Neural cell (in vitro differentiated cells): ENCODE measurements around the gene SLC6A11. TPM values are rescaled to one million over a fixed set of nuclear protein-coding genes. Genes with fewer than 3 reads are reported as not detected.

Experiments
- H2AFZ ChIP-seq: fragments of 200-600, 300-800 bp; sonication (generic), shearing (Covaris generic); 2 replicates; pipeline ENCODE4 v1.6.0; 2014; ENCODE audit warnings: low read depth, mild to moderate bottlenecking, antibody characterized with exemption, low read length, moderate library complexity
- H3F3A ChIP-seq: fragments of 200-600 bp; shearing (Covaris generic); 2 replicates; pipeline ENCODE4 v1.6.1; 2016; ENCODE audit warnings: mild to moderate bottlenecking, moderate library complexity, mixed read lengths, antibody characterized with exemption, low read length; ENCODE audit not compliant: insufficient read depth, poor library complexity, severe bottlenecking
- H3K27ac ChIP-seq: fragments of 200-600, 300-800 bp; sonication (generic), shearing (Covaris generic); 2 replicates; pipeline ENCODE4 v1.5.1; 2014; ENCODE audit warnings: mild to moderate bottlenecking, low read length, moderate library complexity
- H3K27me3 ChIP-seq: fragments of 300-800, 200-600 bp; sonication (generic), shearing (Covaris generic); 2 replicates; pipeline ENCODE4 v1.6.0; 2014; ENCODE audit warnings: mild to moderate bottlenecking, low read depth, low read length, moderate library complexity; ENCODE audit not compliant: insufficient read depth
- H3K36me3 ChIP-seq: fragments of 300-800, 200-600 bp; sonication (generic), shearing (Covaris generic); 2 replicates; pipeline ENCODE4 v1.5.1; 2014; ENCODE audit warnings: mild to moderate bottlenecking, antibody characterized with exemption, low read length, moderate library complexity; ENCODE audit not compliant: insufficient read depth
- H3K4me2 ChIP-seq: fragments of 300-800, 200-600 bp; sonication (generic), shearing (Covaris generic); 2 replicates; pipeline ENCODE4 v1.6.0; 2014; ENCODE audit warnings: mild to moderate bottlenecking, low read length
- H3K4me3 ChIP-seq: fragments of 300-800, 200-600 bp; sonication (generic), shearing (Covaris generic); 2 replicates; pipeline ENCODE4 v1.5.1; 2014; ENCODE audit warnings: mild to moderate bottlenecking, low read length, moderate library complexity
- H3K79me2 ChIP-seq: fragments of 200-600 bp; shearing (Covaris generic); replicated peaks from 2 replicates; pipeline ENCODE4 v1.6.0; 2014; ENCODE audit warnings: mild to moderate bottlenecking, low read length, moderate library complexity; ENCODE audit not compliant: insufficient read depth
- H3K9ac ChIP-seq: fragments of 300-800, 200-600 bp; sonication (generic), shearing (Covaris generic); 2 replicates; pipeline ENCODE4 v1.6.1; 2016; ENCODE audit warnings: mild to moderate bottlenecking, low read length, mixed read lengths
- H3K9me2 ChIP-seq: fragments of 200-600 bp; shearing (Covaris generic); 2 replicates; pipeline ENCODE4 v1.6.1; 2016; ENCODE audit warnings: mild to moderate bottlenecking, low read length, mixed read lengths; ENCODE audit not compliant: insufficient read depth
- H3K9me3 ChIP-seq: fragments of 200-600, 300-800 bp; sonication (generic), shearing (Covaris generic); 2 replicates; pipeline ENCODE4 v1.6.1; 2016; ENCODE audit warnings: mild to moderate bottlenecking, mixed run types, low read length, moderate library complexity, mixed read lengths
- H4K20me1 ChIP-seq: fragments of 200-600 bp; shearing (Covaris generic); 2 replicates; pipeline ENCODE4 v1.6.1; 2016; ENCODE audit warnings: mild to moderate bottlenecking, mixed run types; ENCODE audit not compliant: insufficient read depth
- EP300 ChIP-seq: fragments of 450-650 bp; conservative IDR thresholded peaks from 2 replicates; pipeline ENCODE4 v1.6.1; 2014; ENCODE audit warnings: antibody characterized with exemption, mild to moderate bottlenecking, moderate library complexity; ENCODE audit not compliant: poor library complexity, severe bottlenecking
- EZH2 ChIP-seq: fragments of 200-600, 300-800 bp; shearing (Covaris generic), sonication (generic); IDR thresholded peaks from 2 replicates; pipeline ENCODE4 v1.6.1; 2014; ENCODE audit warnings: antibody characterized with exemption, low read length, borderline replicate concordance, mild to moderate bottlenecking; ENCODE audit not compliant: insufficient read depth, poor library complexity, severe bottlenecking
- MXI1 ChIP-seq: fragments of 450-650 bp; conservative IDR thresholded peaks from 2 replicates; pipeline ENCODE4 v1.6.1; 2014; ENCODE audit warnings: antibody characterized with exemption, mild to moderate bottlenecking; ENCODE audit not compliant: poor library complexity, severe bottlenecking
- POLR2AphosphoS5 ChIP-seq: IDR thresholded peaks from 2 replicates; pipeline ENCODE4 v1.6.1; 2012
- RAD21 ChIP-seq: fragments of 450-650 bp; conservative IDR thresholded peaks from 2 replicates; pipeline ENCODE4 v1.6.1; 2014; ENCODE audit warnings: antibody characterized with exemption, mild to moderate bottlenecking, moderate library complexity
- SMC3 ChIP-seq: fragments of 450-650 bp; conservative IDR thresholded peaks from 2 replicates; pipeline ENCODE4 v1.6.1; 2014; ENCODE audit warnings: antibody characterized with exemption, mild to moderate bottlenecking, moderate library complexity; ENCODE audit not compliant: poor library complexity
- TAF1 ChIP-seq: IDR thresholded peaks from 2 replicates; pipeline ENCODE4 v1.6.1; 2012; ENCODE audit warnings: low read depth
- polyA plus RNA-seq: library from polyadenylated mRNA; depleted of rRNA; stranded (reverse); fragments of >200 nt; gene quantifications from 2 replicates; pipeline ENCODE4 v1.2.3, GENCODE V29; 2014
- TF ChIP-seq, protein P1 (sequence below): fragments of 450-650 bp; IDR thresholded peaks from 2 replicates; pipeline ENCODE4 v1.5.1; 2014; ENCODE audit warnings: antibody characterized with exemption, mild to moderate bottlenecking, moderate library complexity; ENCODE audit not compliant: poor library complexity, severe bottlenecking
- TF ChIP-seq, protein P2 (sequence below): IDR thresholded peaks from 2 replicates; pipeline ENCODE4 v1.6.1; 2012; ENCODE audit warnings: borderline replicate concordance

Gene SLC6A11
- polyA plus RNA-seq, 1 donor from 2014 or later: 4.2 TPM

DNA sequence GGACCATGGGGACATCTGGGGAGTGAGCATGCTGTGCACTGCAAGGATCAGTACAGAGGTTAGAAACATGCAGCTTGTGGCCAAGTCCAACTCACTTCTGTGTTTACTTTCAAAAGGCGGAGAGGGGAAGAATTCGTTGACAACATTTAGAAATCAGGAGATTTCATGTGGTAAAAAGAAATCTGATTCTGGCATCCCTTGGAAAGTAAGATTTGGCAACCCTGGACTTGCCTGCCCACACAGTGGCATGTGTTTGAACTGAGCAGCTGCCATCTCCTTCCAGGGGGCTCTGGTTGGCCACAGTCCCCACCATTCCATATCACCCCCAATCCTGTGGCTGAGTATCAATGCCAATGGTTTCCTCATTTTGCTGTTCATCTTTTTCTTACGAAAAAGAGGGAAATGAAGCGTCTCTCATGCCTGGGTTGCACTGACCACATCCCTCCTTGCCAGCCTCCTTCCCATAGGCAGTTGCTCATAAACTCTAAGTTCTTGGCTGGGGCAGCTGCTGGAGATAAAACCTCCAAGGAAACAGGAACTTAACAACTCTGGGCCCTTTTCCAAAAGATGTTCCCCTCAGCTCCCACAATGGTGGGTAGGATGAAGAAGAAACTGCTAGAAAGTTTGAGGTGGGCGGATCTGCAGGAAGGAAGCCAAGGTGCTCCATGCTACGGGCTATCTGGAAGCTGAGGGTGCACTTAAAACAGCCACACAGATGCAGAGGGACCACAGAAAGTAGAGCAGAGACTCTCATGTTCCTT lies 29.2 kb downstream of the SLC6A11 start:
- Histone ChIP-seq H3K4me3 (no peak overlapping the region), H3K79me2 (no peaks in the 10 kb centered on the region), H4K20me1 (no peaks in the 10 kb centered on the region), H3K36me3 (no peaks in the 10 kb centered on the region), H3K27ac (no peak overlapping the region), H3K9me3 (no peaks in the 10 kb centered on the region), H3F3A (no peaks in the 10 kb centered on the region), H2AFZ (no peak overlapping the region), H3K9ac (no peak overlapping the region), H3K9me2 (no peaks in the 10 kb centered on the region), H3K27me3 (no peaks in the 10 kb centered on the region), H3K4me2 (no peak overlapping the region)
- TF ChIP-seq EZH2: no peak
- TF ChIP-seq POLR2AphosphoS5: no peak
- no peak for TF ChIP-seq RAD21
- TF ChIP-seq, protein P1, sequence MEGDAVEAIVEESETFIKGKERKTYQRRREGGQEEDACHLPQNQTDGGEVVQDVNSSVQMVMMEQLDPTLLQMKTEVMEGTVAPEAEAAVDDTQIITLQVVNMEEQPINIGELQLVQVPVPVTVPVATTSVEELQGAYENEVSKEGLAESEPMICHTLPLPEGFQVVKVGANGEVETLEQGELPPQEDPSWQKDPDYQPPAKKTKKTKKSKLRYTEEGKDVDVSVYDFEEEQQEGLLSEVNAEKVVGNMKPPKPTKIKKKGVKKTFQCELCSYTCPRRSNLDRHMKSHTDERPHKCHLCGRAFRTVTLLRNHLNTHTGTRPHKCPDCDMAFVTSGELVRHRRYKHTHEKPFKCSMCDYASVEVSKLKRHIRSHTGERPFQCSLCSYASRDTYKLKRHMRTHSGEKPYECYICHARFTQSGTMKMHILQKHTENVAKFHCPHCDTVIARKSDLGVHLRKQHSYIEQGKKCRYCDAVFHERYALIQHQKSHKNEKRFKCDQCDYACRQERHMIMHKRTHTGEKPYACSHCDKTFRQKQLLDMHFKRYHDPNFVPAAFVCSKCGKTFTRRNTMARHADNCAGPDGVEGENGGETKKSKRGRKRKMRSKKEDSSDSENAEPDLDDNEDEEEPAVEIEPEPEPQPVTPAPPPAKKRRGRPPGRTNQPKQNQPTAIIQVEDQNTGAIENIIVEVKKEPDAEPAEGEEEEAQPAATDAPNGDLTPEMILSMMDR: no peak
- no peak for TF ChIP-seq MXI1
- TF ChIP-seq EP300: no peak
- no peak for TF ChIP-seq TAF1
- TF ChIP-seq SMC3: no peak
- TF ChIP-seq, protein P2, sequence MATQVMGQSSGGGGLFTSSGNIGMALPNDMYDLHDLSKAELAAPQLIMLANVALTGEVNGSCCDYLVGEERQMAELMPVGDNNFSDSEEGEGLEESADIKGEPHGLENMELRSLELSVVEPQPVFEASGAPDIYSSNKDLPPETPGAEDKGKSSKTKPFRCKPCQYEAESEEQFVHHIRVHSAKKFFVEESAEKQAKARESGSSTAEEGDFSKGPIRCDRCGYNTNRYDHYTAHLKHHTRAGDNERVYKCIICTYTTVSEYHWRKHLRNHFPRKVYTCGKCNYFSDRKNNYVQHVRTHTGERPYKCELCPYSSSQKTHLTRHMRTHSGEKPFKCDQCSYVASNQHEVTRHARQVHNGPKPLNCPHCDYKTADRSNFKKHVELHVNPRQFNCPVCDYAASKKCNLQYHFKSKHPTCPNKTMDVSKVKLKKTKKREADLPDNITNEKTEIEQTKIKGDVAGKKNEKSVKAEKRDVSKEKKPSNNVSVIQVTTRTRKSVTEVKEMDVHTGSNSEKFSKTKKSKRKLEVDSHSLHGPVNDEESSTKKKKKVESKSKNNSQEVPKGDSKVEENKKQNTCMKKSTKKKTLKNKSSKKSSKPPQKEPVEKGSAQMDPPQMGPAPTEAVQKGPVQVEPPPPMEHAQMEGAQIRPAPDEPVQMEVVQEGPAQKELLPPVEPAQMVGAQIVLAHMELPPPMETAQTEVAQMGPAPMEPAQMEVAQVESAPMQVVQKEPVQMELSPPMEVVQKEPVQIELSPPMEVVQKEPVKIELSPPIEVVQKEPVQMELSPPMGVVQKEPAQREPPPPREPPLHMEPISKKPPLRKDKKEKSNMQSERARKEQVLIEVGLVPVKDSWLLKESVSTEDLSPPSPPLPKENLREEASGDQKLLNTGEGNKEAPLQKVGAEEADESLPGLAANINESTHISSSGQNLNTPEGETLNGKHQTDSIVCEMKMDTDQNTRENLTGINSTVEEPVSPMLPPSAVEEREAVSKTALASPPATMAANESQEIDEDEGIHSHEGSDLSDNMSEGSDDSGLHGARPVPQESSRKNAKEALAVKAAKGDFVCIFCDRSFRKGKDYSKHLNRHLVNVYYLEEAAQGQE: no peak

DNA sequence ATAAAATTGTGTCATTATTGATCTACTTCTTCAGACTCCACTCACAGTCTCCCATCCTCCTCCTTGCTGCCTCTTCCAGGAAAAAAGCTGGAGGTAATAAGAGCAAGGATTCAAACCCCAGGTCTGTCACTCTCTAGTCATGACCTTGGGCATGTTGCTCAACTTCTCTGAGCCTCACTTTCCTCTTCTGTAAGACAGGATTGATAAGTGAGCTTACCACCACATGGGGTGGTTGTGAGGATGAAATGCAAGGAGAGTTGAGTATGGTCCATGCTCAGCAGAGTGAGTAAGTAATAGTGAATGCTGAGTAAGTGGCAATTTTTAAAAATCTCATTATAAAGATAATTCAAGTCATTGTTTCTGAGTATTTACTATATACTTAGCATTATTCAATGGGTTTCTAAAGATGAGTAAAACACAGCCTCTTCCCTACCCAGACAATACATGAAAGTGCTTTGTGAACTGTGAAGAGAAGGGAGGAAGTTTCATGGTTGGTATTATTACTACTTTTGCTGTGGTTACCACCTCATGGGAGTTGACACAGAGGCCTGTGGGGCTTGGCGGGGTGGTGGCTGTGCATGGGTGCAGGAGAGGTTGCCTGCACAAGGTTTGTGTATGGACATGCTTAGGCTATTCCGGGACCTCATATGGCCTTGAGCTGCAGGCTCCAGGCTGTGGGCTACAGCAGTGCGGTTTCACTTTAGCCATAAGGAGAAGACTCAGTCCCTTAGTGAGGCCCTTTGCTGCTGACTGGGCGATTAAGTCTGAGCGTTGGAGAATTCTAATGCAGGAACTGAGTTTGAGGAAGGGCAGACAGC lies 30.0 kb downstream of the SLC6A11 start:
- Histone ChIP-seq H3K4me3 (no peak overlapping the region), H4K20me1 (no peaks in the 10 kb centered on the region), H2AFZ (no peak overlapping the region), H3K27me3 (no peaks in the 10 kb centered on the region), H3F3A (no peaks in the 10 kb centered on the region), H3K27ac (no peak overlapping the region), H3K9ac (no peak overlapping the region), H3K36me3 (no peaks in the 10 kb centered on the region), H3K9me2 (no peaks in the 10 kb centered on the region), H3K9me3 (no peaks in the 10 kb centered on the region), H3K79me2 (no peaks in the 10 kb centered on the region), H3K4me2 (no peak overlapping the region)
- TF ChIP-seq EP300 (no peak), POLR2AphosphoS5 (no peak), EZH2 (no peak), SMC3 (no peak), RAD21 (no peak), MXI1 (no peak)
